ENCODE measurements around the gene ZBTB38.

ZBTB38 gene

GRCh38 chr3:141384157-141384556 is 15.9 kb downstream of the ZBTB38 start:
- Mint-ChIP-seq H3K27me3 (no peaks in the 10 kb centered on the region), H3K27ac (peak overlapping the region; percentile 61), H3K4me1 (peaks cover 44% of the 10 kb centered on the region), H3K9me3 (no peaks in the 10 kb centered on the region), H3K36me3 (peaks cover 6% of the 10 kb centered on the region), H3K4me3 (peak overlapping the region; percentile 78)
- ATAC-seq, result no peak

- Mint-ChIP-seq H3K9me3 (no peaks in the 10 kb centered on the region), H3K27ac (peak overlapping the region; percentile 61), H3K4me1 (peaks cover 43% of the 10 kb centered on the region), H3K4me3 (peak overlapping the region; percentile 78), H3K27me3 (no peaks in the 10 kb centered on the region), H3K36me3 (peaks cover 6% of the 10 kb centered on the region)
- no peak for ATAC-seq
Measured at GRCh38 chr3:141384575-141384974, 16.3 kb downstream of the ZBTB38 start.

DNA sequence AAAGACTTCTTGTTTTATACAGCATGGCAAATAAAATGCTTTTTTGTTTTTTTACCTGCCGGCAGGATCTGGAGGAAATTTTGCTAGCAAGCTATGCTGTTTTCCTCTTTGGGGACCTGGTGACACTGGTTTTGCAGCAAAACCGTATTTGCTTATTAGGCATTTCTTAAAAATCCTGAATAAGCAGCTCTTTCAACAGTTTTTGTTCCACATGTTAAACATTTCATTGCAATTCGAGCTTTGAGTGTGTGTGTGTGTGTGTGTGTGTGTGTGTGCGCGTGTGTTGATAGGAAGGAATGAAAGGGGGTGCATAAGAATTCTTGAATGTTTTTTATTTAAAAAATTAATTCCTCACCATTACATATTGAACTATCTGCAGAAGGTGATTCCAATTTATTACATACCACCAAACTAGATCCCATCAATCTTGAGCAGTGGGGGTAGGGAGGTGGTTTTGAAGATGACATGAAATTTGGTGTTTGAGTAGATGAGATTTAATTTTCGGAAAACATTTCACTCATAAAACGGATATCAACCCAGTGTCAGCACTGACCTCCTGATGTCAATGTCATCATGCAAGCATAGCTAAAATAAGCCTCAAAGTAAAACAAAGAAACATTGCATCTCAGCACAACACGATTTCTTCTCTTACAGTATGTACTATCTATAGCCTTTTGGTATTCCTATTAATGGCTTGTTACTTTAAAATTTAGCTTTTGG is 17.3 kb downstream of the ZBTB38 start:
- ATAC-seq, result no peak
- H3K4me1 Mint-ChIP-seq, result peaks cover 35% of the 10 kb centered on the region
- no peaks in the 10 kb centered on the region for H3K9me3 Mint-ChIP-seq
- peaks cover 6% of the 10 kb centered on the region for H3K36me3 Mint-ChIP-seq
- peak overlapping the region; percentile 78 for H3K4me3 Mint-ChIP-seq
- peak overlapping the region; percentile 61 for H3K27ac Mint-ChIP-seq
- H3K27me3 Mint-ChIP-seq, result no peaks in the 10 kb centered on the region

DNA sequence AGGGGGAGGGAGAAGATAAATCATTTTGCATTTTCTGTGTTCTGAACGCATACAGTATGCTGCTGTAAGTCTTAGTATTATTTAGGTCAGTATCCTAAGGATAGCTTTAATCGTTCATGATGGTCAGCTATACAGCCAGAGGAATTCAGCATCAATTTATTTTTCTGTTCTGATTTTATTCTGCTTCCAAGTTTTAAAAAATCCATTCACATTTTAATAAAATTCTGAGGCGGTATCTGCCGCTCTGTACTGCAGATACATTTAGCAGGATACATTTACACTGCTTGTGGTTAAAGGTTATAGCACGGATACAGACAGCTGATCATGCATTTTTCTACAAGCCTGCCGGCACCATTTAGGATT is 17.8 kb downstream of the ZBTB38 start:
- Mint-ChIP-seq H3K36me3 (peaks cover 6% of the 10 kb centered on the region), H3K9me3 (no peaks in the 10 kb centered on the region), H3K27me3 (no peaks in the 10 kb centered on the region), H3K4me1 (peaks cover 30% of the 10 kb centered on the region), H3K27ac (peak overlapping the region; percentile 61), H3K4me3 (peak overlapping the region; percentile 78)
- ATAC-seq, result peak; percentile 62

GRCh38 chr3:141386611-141387111 is 18.4 kb downstream of the ZBTB38 start:
- peak overlapping the region; percentile 78 for H3K4me3 Mint-ChIP-seq
- peaks cover 30% of the 10 kb centered on the region for H3K4me1 Mint-ChIP-seq
- peak; percentile 70 for ATAC-seq
- peaks cover 6% of the 10 kb centered on the region for H3K36me3 Mint-ChIP-seq
- H3K27me3 Mint-ChIP-seq, result no peaks in the 10 kb centered on the region
- peak overlapping the region; percentile 61 for H3K27ac Mint-ChIP-seq
- H3K9me3 Mint-ChIP-seq, result no peaks in the 10 kb centered on the region

GRCh38 chr3:141387516-141387915 is 19.2 kb downstream of the ZBTB38 start:
- no peak for ATAC-seq

GRCh38 chr3:141388395-141388794 is 20.1 kb downstream of the ZBTB38 start:
- Mint-ChIP-seq H3K27me3 (no peaks in the 10 kb centered on the region), H3K4me3 (peak overlapping the region; percentile 74), H3K27ac (peak overlapping the region; percentile 75), H3K4me1 (peaks cover 38% of the 10 kb centered on the region), H3K36me3 (peaks cover 8% of the 10 kb centered on the region), H3K9me3 (no peaks in the 10 kb centered on the region)
- no peak for ATAC-seq

More at GRCh38 chr3:141387516-141387915, 19.2 kb downstream of the ZBTB38 start:
- Mint-ChIP-seq H3K4me1 (peaks cover 35% of the 10 kb centered on the region), H3K36me3 (peaks cover 3% of the 10 kb centered on the region), H3K9me3 (no peaks in the 10 kb centered on the region), H3K4me3 (peak overlapping the region; percentile 78), H3K27me3 (no peaks in the 10 kb centered on the region), H3K27ac (peak overlapping the region; percentile 61)

DNA sequence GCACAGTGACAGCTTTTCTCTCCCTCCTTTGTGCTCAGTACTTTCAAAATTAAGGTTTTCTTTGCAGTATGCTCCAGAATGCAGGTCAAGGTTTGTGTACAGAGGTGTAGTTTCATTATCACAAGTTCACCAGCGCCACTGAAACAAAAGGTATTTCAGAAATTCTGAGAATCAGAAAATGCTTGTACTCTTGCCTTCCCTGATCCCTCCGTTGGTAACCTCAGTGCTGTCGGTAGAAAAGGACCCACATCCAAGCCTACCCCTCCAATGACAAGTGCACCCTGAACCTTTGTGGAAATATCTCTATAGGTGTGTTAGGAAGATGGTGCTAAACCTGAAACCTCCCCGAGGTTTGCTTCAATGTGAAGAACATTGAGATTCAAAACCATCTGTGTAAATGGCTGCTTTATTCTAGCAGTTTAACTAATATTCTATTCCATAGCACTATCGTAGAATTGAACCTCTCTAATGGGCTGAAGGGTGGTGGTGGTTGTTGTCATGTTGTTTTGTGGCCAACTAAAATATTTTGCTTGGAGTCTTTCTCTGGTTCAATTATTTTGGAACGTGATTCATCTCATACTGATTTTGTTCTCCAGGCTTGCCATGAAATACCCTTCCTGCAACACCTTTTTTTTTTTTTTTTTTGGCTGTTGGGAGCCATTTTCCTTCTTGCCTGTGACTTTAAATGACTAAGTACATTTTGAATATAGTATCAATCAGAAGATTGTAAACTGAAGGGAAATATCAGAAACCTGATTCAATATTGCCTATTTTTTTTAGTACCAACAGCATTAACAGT is 20.7 kb downstream of the ZBTB38 start:
- peaks cover 40% of the 10 kb centered on the region for H3K4me1 Mint-ChIP-seq
- no peaks in the 10 kb centered on the region for H3K27me3 Mint-ChIP-seq
- H3K36me3 Mint-ChIP-seq, result peaks cover 14% of the 10 kb centered on the region
- ATAC-seq, result no peak
- peak overlapping the region; percentile 74 for H3K4me3 Mint-ChIP-seq
- H3K27ac Mint-ChIP-seq, result peak overlapping the region; percentile 75
- H3K9me3 Mint-ChIP-seq, result no peaks in the 10 kb centered on the region

GRCh38 chr3:141389703-141390102 is 21.4 kb downstream of the ZBTB38 start:
- Mint-ChIP-seq H3K36me3 (peaks cover 21% of the 10 kb centered on the region), H3K27ac (no peak overlapping the region), H3K4me1 (peaks cover 39% of the 10 kb centered on the region), H3K4me3 (no peak overlapping the region), H3K9me3 (no peaks in the 10 kb centered on the region), H3K27me3 (no peaks in the 10 kb centered on the region)
- ATAC-seq, result no peak

DNA sequence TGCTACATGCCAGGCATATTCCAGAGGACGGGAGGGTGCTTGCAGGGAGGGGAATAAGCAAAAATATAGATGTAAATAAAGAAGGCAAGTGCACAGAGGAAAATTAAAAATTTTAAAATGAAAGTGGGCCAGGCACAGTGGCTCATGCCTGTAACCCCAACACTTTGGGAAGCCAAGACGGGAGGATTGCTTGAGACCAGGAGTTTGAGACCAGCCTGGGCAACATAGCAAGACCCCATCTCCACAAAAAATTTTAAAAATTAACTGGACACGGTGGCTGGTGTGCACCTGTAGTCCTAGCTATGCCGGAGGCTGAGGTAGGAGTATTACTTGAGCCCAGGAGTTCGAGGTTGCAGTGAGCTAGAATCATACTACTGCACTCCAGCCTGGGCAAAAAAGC is 22.4 kb downstream of the ZBTB38 start:
- no peak for ATAC-seq
- Mint-ChIP-seq H3K9me3 (no peaks in the 10 kb centered on the region), H3K4me3 (no peak overlapping the region), H3K27me3 (no peaks in the 10 kb centered on the region), H3K27ac (peak overlapping the region; percentile 69), H3K4me1 (peaks cover 38% of the 10 kb centered on the region), H3K36me3 (peaks cover 23% of the 10 kb centered on the region)

GRCh38 chr3:141391298-141391990 is 23.1 kb downstream of the ZBTB38 start:
- Mint-ChIP-seq H3K4me1 (peaks cover 38% of the 10 kb centered on the region), H3K27me3 (no peaks in the 10 kb centered on the region), H3K4me3 (no peak overlapping the region), H3K27ac (peak overlapping the region; percentile 69), H3K36me3 (peaks cover 30% of the 10 kb centered on the region), H3K9me3 (peaks cover 3% of the 10 kb centered on the region)
- ATAC-seq, result peak; percentile 51

DNA sequence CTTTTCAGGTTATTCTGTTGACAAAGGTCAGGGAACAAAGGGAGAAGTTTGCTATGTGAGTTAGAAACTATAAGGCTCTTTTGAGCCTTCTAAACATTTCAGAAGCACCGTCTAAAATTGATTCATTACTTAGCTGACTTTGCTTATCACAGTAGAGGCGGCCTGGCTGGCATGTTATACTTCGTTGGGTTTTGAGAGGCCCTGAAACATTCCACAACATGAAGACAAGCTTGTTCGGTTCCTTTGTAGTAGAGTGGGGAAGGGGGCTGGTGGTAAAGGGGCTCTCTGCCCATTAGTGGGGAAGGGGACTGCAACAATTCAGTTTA is 23.6 kb downstream of the ZBTB38 start:
- Mint-ChIP-seq H3K4me3 (no peak overlapping the region), H3K36me3 (peaks cover 35% of the 10 kb centered on the region), H3K9me3 (peaks cover 4% of the 10 kb centered on the region), H3K4me1 (peaks cover 38% of the 10 kb centered on the region), H3K27me3 (no peaks in the 10 kb centered on the region), H3K27ac (peak overlapping the region; percentile 69)
- ATAC-seq, result no peak

GRCh38 chr3:141392416-141392815 is 24.1 kb downstream of the ZBTB38 start:
- ATAC-seq, result no peak
- peak overlapping the region; percentile 69 for H3K27ac Mint-ChIP-seq
- peaks cover 8% of the 10 kb centered on the region for H3K9me3 Mint-ChIP-seq
- peaks cover 38% of the 10 kb centered on the region for H3K4me1 Mint-ChIP-seq
- H3K4me3 Mint-ChIP-seq, result no peak overlapping the region
- H3K27me3 Mint-ChIP-seq, result no peaks in the 10 kb centered on the region
- H3K36me3 Mint-ChIP-seq, result peaks cover 40% of the 10 kb centered on the region

- peak overlapping the region; percentile 69 for H3K27ac Mint-ChIP-seq
- H3K9me3 Mint-ChIP-seq, result peaks cover 9% of the 10 kb centered on the region
- no peaks in the 10 kb centered on the region for H3K27me3 Mint-ChIP-seq
- H3K4me1 Mint-ChIP-seq, result peaks cover 38% of the 10 kb centered on the region
- ATAC-seq, result no peak
- no peak overlapping the region for H3K4me3 Mint-ChIP-seq
- peaks cover 43% of the 10 kb centered on the region for H3K36me3 Mint-ChIP-seq
Measured at GRCh38 chr3:141392897-141393734, 24.8 kb downstream of the ZBTB38 start.

DNA sequence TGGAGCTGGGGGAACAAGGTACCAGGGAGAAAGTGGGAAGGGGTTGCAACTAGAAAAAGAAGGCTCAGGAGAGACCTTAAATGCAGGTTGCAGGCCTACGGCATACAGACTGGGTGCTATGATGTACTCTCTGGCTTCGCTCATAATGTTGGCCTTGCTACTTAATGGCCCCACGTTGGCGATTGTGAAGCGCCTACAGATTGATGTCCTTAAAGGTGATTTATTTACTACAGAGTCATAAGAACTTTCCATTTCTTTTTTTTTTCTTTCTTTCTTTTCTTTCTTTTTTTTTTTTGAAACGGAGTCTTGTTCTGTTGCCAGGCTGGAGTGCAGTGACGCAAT is 25.4 kb downstream of the ZBTB38 start:
- Mint-ChIP-seq H3K36me3 (peaks cover 43% of the 10 kb centered on the region), H3K4me1 (peaks cover 37% of the 10 kb centered on the region), H3K27ac (peak overlapping the region; percentile 69), H3K4me3 (no peak overlapping the region), H3K27me3 (no peaks in the 10 kb centered on the region), H3K9me3 (peaks cover 9% of the 10 kb centered on the region)
- no peak for ATAC-seq
